ENCODE data around the gene IL2RG. TPM values are rescaled to one million over a fixed set of nuclear protein-coding genes. Genes with fewer than 3 reads are reported as not detected.

Gene IL2RG
- polyA plus RNA-seq, 1 experiment: not detected

GRCh38 chrX:71109051-71109450, 2.3 kb downstream of the IL2RG start:
- Histone ChIP-seq H3K4me3 (ENCODE audit: low read depth, low read length) (no peak overlapping the region), H3K27me3 (ENCODE audit: control insufficient read depth, insufficient read depth, low read length) (peaks cover 2% of the 10 kb centered on the region), H3K27ac (ENCODE audit: low read depth, low read length) (no peak overlapping the region), H3K9me3 (ENCODE audit: control insufficient read depth, insufficient read depth, low read length) (no peaks in the 10 kb centered on the region)
- ChIA-PET CTCF (no interaction called here), POLR2A (no interaction called here)
- no peak for DNase-seq (ENCODE audit: low read depth, low spot score)
- TF ChIP-seq CTCF (IDR thresholded peaks at IDR 0.05; ENCODE audit: low read depth, low read length): no peak

GRCh38 chrX:71107762-71108360, 3.5 kb downstream of the IL2RG start:
- no peak overlapping the region for H3K4me3 ChIP-seq (ENCODE audit: low read depth, low read length)
- CTCF ChIA-PET: no interaction called here
- TF ChIP-seq CTCF (IDR thresholded peaks at IDR 0.05; ENCODE audit: low read depth, low read length): no peak
- no peak for DNase-seq (ENCODE audit: low read depth, low spot score)
- no peaks in the 10 kb centered on the region for H3K9me3 ChIP-seq (ENCODE audit: control insufficient read depth, insufficient read depth, low read length)
- H3K27ac ChIP-seq (ENCODE audit: low read depth, low read length): no peak overlapping the region
- H3K27me3 ChIP-seq (ENCODE audit: control insufficient read depth, insufficient read depth, low read length): peaks cover 2% of the 10 kb centered on the region
- POLR2A ChIA-PET: no interaction called here

GRCh38 chrX:71107245-71107644, 4.1 kb downstream of the IL2RG start:
- Histone ChIP-seq H3K9me3 (ENCODE audit: control insufficient read depth, insufficient read depth, low read length) (no peaks in the 10 kb centered on the region), H3K27ac (ENCODE audit: low read depth, low read length) (no peak overlapping the region), H3K4me3 (ENCODE audit: low read depth, low read length) (no peak overlapping the region), H3K27me3 (ENCODE audit: control insufficient read depth, insufficient read depth, low read length) (peaks cover 2% of the 10 kb centered on the region)
- ChIA-PET POLR2A (no interaction called here), CTCF (no interaction called here)
- no peak for TF ChIP-seq CTCF (IDR thresholded peaks at IDR 0.05; ENCODE audit: low read depth, low read length)
- DNase-seq (ENCODE audit: low read depth, low spot score): no peak

DNA sequence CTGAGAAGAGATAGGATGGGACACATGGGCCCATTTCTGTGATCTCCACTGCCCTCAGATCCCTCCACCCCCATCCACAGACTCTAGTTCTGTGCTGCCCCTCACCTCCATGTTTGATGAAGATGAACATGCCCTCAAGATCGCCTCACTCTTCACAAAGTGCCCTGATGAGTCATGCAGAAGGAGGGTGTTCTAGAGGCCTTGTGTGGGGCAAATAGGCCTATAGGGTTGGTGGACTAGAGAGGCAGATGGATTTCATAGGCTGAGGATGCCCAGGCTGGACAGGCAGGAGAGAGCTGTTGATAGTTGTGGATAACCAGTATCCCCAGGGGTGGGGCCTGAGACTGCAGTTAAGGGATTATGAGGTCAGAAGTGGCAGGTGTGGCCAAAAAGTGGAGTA, 5.0 kb downstream of the IL2RG start, which contains the start of gene CXorf65:
Gene CXorf65, minus strand, starts transcription at position 314 of the 400 bp plus-strand sequence. Its CDS starts 184 bp downstream, at position 130.
- Histone ChIP-seq H3K27ac (ENCODE audit: low read depth, low read length) (no peak within 1 kb of the TSS), H3K27me3 (ENCODE audit: control insufficient read depth, insufficient read depth, low read length) (peaks cover 2% of the 10 kb centered on the region), H3K9me3 (ENCODE audit: control insufficient read depth, insufficient read depth, low read length) (no peaks in the 10 kb centered on the region), H3K4me3 (ENCODE audit: low read depth, low read length) (no peak within 1 kb of the TSS)
- CTCF ChIA-PET: no interaction called here
- DNase-seq (ENCODE audit: low read depth, low spot score): no peak
- no peak for TF ChIP-seq CTCF (IDR thresholded peaks at IDR 0.05; ENCODE audit: low read depth, low read length)
- POLR2A ChIA-PET: no interaction called here

- DNase-seq (ENCODE audit: low read depth, low spot score): no peak
- CTCF ChIA-PET: interaction anchor here (0.6 kb wide), 1 partner anchor 21 kb away, joined by 3 read pairs; no protein-coding TSS in a partner anchor
- Histone ChIP-seq H3K27me3 (ENCODE audit: control insufficient read depth, insufficient read depth, low read length) (peaks cover 2% of the 10 kb centered on the region), H3K4me3 (ENCODE audit: low read depth, low read length) (no peak overlapping the region), H3K9me3 (ENCODE audit: control insufficient read depth, insufficient read depth, low read length) (no peaks in the 10 kb centered on the region), H3K27ac (ENCODE audit: low read depth, low read length) (no peak overlapping the region)
- POLR2A ChIA-PET: interaction anchor here (0.6 kb wide), 1 partner anchor 135 kb away, joined by 4 read pairs; no protein-coding TSS in a partner anchor
- no peak for TF ChIP-seq CTCF (IDR thresholded peaks at IDR 0.05; ENCODE audit: low read depth, low read length)
Measured at GRCh38 chrX:71105628-71106027, 5.7 kb downstream of the IL2RG start.
